ENCODE data around the gene POTEB3. TPM values are rescaled to one million over a fixed set of nuclear protein-coding genes. Genes with fewer than 3 reads are reported as not detected.
"Not testable (repeated sequence)": the region's sequence is repeated elsewhere in the genome, so short reads cannot be mapped to it uniquely, and the experiment has no call there.

POTEB3 gene
- 0.05 TPM in 1 of 2 replicates, not detected in the other for total RNA-seq (2014; rRNA removed; shearing (Covaris generic))
- polyA plus RNA-seq (2014; cell fraction: nucleus; rRNA removed): not detected in 2 replicates

DNA sequence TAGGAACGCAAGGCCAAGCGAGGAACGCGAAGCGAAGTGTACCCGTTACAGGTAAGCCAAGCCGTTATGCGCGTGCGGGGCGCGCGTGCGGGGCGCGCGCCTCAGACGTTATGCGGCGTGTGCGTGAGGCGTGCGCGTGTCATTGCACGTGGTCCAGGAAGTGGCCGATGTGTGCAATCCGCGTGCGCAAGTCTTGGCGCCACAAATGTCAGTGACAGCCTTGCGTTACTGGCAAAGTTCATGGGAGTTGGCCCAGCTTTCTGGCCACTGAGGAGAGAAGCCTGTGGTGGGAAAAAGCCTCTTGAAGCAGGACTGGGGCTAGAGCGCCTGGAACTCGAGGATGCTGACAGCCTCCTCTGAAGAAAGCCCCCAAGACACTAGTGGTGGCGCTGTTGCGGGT is at the start of gene POTEB3:
POTEB3 (minus strand) TSS at position 101 of the 400 bp plus-strand sequence. CDS start 488 bp downstream, outside the sequence.
- DNase-seq (ENCODE audit: extremely low read depth, low read depth): not testable (repeated sequence)

DNA sequence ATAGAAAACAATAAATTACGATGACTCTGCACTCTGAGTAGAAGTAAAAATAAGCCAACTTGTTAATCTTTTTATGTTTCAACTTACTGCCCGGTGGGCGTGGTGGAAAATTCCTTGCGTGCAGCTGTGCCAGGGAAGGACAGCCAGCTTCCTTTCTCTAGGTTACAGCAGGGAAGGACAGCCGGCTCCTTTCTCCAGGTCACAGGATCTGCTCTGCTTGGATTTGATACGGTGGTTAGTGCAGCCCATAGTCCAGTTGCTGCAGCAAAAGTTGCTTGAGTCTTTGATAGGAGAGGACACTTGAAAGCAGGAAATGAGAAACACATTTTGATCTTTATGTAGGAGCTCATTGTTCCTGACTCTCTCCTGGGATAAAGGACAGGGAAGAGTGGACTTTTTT is 13.4 kb upstream of the POTEB3 start:
- DNase-seq (ENCODE audit: extremely low read depth, low read depth): not testable (repeated sequence)

DNA sequence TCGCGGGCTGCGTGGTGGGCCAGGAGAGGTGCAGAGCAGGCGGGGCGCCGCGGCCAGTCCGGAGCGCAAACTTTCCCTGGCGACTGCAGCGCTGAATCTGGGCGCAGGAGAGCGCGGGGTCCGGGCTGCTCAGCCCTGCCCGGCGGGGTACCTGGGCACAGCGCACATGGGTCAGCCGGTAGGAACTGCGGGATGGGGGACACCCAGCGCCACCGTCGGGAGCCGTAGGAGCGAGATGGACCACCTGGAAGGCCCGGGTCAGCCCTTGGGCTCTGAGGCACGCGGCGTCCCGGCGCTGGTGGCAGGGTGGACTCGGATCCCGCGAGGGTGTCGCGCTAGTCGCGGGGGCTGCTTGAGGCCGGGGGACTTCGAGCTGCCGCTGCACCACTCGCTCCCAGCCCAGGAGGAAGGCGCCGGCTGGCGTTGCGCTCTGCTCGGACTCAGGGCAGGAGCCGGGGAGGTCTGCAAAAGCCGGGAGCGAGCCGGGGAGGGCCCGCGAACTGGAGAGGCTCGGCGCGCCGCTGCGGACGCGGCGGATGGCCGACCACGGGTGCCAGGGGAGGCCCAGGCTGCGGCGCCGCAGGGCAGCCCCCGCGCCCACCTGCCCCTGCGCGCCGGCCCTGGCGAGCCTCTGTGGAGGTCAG is 11.7 kb upstream of the POTEB3 start:
- not testable (repeated sequence) for DNase-seq (ENCODE audit: extremely low read depth, low read depth)

DNA sequence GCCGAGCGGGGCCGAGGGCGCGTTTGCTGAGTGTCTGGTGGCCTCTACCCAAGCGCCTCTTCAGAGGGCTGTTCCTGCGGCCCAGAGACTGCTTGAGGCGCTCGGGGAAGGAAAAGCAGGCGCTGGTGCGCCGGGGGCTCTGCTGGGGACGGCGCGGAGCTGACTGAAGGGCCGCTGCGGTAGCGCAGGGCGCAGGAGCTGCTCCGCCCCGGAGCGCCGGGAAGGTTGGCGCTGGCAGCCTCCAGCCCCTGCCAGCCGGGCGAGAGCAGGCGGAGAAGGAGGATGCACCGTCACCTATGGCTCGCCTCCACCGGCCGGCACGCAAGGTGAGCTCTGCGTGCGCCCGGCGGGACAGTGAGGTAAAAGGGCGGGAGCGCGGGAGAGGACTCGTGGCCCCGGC is 11.2 kb upstream of the POTEB3 start:
- DNase-seq (ENCODE audit: extremely low read depth, low read depth): not testable (repeated sequence)

DNA sequence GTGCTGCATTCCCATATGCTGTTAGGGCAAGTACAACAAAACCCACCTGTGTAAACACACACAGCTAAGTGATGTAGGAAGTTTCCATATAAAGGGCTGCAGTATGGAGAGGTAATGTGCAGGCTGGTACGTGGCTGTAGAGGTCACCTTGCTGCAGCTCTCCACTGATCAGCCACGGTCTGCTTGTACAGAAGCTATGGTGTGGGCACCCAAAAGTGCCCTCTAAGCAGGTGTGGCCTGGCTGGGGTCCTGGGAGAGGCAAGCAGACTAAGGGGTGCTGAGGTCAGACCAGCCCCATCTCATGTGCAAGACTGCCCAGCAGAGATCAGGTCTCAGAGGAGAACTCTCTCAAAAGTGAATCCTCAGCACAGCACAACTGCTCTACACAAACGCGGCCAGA is 32.9 kb downstream of the POTEB3 start:
- DNase-seq (ENCODE audit: extremely low read depth, low read depth): not testable (repeated sequence)

DNA sequence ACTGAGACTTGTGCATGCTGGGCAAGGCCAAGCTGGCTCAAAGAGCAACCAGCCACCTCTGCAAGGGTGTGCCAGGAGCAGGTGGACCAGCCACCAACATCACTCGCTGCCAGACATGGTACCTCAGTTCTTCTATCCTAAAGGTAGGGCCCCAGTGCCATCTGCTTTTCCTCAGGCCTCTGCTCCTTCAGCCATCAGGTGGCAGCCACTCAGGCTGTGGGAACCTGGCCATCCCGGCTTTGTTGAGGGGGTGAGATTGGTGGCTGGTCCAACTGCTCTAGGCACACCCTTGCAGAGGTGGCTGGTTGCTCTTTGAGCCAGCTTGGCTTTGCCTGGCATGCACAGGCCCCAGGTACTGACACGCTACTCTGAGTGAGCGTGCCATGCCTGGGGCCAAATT is 38.8 kb downstream of the POTEB3 start:
- DNase-seq (ENCODE audit: extremely low read depth, low read depth): not testable (repeated sequence)

DNA sequence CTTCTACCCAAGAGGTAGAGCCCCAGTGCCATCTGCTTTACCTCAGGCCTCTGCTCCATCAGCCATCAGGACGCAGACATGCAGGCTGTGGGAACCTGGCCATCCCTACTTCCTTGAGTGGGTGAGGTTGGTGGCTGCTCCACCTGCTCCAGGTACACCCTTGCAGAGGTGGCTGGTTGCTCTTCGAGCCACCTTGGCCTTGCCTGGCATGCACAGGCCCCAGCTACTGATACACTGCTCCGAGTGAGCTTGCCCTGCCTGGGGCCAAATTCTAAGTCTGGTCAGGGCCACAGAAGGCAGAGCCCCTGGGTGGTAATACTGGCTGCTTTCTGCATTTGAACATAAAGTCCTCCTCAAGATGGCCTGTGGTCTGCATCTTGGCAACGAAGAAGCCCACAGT is 41.2 kb downstream of the POTEB3 start:
- not testable (repeated sequence) for DNase-seq (ENCODE audit: extremely low read depth, low read depth)

DNA sequence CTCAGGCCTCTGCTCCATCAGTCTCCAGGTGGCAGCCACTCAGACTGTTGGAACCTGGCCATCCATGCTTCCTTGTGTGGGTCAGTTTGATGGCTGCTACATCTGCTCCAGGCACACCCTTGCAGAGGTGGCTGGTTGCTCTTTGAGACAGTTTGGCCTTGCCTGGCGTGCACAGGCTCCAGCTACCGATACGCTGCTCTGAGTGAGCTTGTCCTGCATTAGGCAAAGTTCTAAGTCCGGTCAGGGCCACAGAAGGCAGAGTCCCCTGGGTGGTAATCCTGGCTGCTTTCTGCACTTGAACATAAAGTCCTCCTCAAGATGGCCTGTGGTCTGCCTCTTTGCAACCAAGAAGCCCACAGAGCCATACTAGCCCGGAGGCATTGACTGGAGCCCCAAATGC is 41.8 kb downstream of the POTEB3 start:
- DNase-seq (ENCODE audit: extremely low read depth, low read depth): not testable (repeated sequence)

DNA sequence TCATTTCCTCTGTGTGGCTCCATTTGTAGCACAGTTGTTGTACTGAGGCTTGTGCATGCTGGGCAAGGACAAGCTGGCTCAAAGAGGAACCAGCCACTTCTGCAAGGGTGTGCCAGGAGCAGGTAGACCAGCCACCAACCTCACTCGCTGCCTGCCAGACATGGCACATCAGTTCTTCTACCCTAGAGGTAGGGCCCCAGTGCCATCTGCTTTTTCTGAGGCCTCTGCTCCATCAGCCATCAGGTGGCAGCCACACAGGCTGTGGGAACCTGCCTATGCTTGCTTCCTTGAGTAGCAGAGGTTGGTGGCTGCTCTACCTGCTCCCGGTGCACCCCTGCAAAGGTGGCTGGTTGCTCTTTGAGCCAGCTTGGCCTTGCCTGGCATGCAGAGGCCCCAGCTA is 42.6 kb downstream of the POTEB3 start:
- DNase-seq (ENCODE audit: extremely low read depth, low read depth): not testable (repeated sequence)

DNA sequence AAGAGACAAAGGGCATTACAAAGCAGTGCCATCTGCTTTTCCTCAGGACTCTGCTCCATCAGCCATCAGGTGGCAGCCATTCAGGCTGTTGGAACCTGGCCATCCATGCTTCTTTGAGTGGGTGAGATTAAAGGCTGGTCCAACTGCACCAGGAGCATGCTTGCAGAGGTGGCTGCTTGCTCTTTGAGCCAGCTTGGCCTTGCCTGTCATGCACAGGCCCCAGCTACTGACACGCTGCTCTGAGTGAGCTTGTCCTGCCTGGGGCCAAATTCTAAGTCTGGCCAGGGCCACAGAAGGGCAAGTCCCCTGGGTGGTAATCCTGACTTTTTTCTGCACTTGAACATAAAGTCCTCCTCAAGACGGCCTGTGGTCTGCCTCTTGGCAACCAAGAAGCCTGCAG is 43.1 kb downstream of the POTEB3 start:
- not testable (repeated sequence) for DNase-seq (ENCODE audit: extremely low read depth, low read depth)

DNA sequence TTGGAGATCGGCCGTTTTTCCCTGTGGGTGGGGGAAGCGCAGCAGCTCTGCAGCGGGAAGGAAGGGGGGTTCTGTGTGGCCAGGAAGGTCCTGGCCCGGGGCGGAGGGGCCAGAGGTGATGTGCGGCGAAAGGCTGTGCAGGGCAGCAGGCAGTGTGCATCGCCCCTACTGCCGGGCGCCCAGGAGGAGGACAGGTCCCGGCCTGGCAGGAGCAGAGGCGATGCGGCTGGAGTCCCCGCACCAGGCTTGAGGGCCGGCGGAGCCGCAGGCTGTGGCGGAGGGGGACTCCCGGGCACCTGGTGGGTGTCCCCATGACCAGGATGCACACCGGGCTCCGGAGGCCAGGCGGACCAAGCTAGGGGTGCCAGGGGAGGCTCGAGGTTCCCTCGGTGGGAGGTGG is 54.3 kb downstream of the POTEB3 start:
- not testable (repeated sequence) for DNase-seq (ENCODE audit: extremely low read depth, low read depth)

DNA sequence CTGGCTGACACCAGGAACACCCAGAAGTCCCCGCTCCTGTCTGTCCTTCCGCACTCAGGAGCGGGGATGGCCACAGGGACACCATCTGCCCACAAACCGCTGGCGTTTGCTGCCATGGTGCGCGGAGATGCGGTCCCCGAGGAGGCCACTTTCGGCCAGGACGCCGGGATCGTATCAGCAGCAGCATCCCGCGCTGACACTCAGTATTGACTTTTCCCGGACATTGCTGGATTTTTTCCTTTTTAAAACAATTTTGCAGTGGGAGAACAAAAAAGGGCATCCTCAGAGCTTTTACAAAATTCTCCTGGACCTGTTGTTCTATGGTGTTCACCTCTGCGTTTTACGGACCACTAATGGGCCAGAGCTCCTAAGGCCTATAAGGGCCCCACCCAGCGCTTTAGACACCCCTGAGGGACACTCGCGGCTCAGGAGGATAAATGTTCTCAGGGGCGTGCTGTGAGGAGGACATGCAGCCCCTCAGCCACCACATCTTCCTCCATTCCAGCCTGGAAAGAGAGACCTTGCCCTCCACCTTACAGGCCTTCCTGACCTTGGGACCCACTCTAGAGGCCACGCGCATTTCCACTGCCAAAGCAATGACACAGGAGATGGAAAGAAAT is 56.3 kb downstream of the POTEB3 start:
- not testable (repeated sequence) for DNase-seq (ENCODE audit: extremely low read depth, low read depth)

DNA sequence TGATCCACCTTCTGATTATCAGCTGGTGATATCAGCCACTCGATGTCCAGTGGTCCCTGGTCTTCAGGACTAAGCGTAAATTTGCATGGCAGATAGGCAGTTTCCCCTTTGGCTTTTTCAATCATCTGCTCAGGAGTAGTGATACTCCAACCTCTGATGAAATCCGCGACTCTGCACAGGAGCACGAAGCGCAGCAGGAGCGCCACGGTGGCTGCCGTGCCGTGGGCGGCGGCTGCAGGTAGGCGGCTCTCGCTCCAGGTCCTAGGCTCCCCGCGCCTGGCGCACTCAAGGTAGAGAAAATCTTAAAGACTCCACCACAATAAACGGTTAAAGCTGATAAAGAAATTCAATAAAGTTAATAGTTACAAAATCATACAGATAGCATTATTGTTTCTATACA is 66.6 kb downstream of the POTEB3 start:
- DNase-seq (ENCODE audit: extremely low read depth, low read depth): not testable (repeated sequence)

DNA sequence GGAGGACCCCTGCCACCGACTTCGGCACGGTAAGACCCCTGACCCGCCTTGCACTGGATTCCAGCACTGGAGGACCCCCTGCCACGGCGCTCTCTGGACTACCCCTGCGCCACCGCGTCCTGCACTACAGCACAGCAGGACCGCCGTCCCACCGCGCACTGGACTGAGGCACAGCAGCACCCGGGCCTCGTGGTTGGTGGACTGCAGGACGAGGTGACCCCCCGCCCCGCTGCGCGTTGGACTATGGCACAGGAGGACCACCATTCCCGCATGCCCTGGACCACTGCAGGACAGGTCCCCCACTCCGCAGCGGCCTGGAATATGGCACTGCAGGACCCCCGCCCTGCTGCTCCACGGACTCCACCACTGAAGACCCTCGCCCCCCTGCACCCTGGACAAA is 71.1 kb downstream of the POTEB3 start:
- DNase-seq (ENCODE audit: extremely low read depth, low read depth): not testable (repeated sequence)

DNA sequence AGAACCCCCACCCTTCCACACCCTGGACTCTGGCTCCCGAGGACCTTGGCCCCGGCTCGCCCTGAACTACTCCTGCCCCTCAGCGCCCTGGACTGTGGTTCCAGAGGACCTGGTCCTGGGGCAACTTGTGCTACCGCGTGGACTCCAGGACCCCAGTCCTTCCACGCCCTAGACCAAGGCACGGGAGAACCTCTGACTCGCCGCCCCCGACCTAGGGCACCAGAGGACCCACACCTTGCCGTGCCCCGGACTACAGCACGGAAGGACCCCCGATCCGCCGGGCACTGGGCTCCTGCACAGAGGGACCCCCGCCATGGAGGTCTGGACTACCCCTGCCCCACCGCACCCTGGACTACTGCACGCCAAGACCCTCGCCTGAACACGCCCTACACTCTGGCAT is 71.7 kb downstream of the POTEB3 start:
- not testable (repeated sequence) for DNase-seq (ENCODE audit: extremely low read depth, low read depth)

Small RNAs within 50 kb of the gene (small RNA-seq; reads per million reads assigned to genes)
- gene GRAMD4P6 (0 reads per million in 2 experiments), gene MIR3118-3 (0 reads per million in 2 experiments), gene RF00026 (0 reads per million in 2 experiments)

Data from NCI-H460 (cell line).